ENCODE results near the gene EGFR.

EGFR gene

DNA sequence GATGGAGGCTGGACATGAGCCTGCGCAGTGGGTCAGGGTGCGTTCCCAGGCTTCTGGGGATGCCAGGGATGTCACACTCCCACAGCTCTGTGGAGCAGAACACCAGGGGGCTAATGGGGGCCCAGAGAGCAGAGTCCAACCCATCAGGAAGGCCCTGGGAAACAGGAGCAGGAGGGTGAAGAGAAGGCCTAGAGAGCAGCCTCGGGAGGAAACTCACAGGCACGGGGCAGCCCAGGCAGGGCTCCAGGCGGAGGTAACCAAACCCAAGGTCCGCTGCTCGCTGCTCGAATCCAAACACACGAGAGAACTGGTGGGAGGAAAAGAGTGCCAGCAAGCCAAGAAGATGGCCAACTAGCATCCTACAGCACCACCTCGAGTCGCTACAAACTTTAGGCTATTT is 215.6 kb downstream of the EGFR start:
- Histone ChIP-seq H3K79me2 (ENCODE audit: insufficient read depth, low read depth) (no peaks in the 10 kb centered on the region), H3K27me3 (ENCODE audit: insufficient read depth, low read depth) (no peaks in the 10 kb centered on the region), H3K4me1 (ENCODE audit: low read depth, poor library complexity, severe bottlenecking) (no peaks in the 10 kb centered on the region), H3K4me3 (IDR thresholded peaks at IDR 0.05; ENCODE audit: insufficient read depth, low read depth, low read length) (no peak overlapping the region), H3K4me2 (no peak overlapping the region), H4K20me1 (ENCODE audit: insufficient read depth) (no peaks in the 10 kb centered on the region), H3K36me3 (ENCODE audit: insufficient read depth) (no peaks in the 10 kb centered on the region), H2AFZ (ENCODE audit: low read depth) (no peak overlapping the region), H3K9ac (no peak overlapping the region), H3K27ac (no peak overlapping the region)
- no peak for TF ChIP-seq CTCF (conservative IDR thresholded peaks at IDR 0.05; ENCODE audit: low read depth, low read length)

GRCh38 chr7:55235115-55235514 is 216.3 kb downstream of the EGFR start:
- no peaks in the 10 kb centered on the region for H3K79me2 ChIP-seq (ENCODE audit: insufficient read depth, low read depth)
- no peak overlapping the region for H2AFZ ChIP-seq (ENCODE audit: low read depth)
- H3K27me3 ChIP-seq (ENCODE audit: insufficient read depth, low read depth), result no peaks in the 10 kb centered on the region
- no peak overlapping the region for H3K4me2 ChIP-seq
- H3K27ac ChIP-seq, result no peak overlapping the region
- no peak for TF ChIP-seq CTCF (conservative IDR thresholded peaks at IDR 0.05; ENCODE audit: low read depth, low read length)
- H3K9ac ChIP-seq, result no peak overlapping the region
- no peaks in the 10 kb centered on the region for H3K36me3 ChIP-seq (ENCODE audit: insufficient read depth)
- no peaks in the 10 kb centered on the region for H4K20me1 ChIP-seq (ENCODE audit: insufficient read depth)
- H3K4me1 ChIP-seq (ENCODE audit: low read depth, poor library complexity, severe bottlenecking), result no peaks in the 10 kb centered on the region
- no peak overlapping the region for H3K4me3 ChIP-seq (IDR thresholded peaks at IDR 0.05; ENCODE audit: insufficient read depth, low read depth, low read length)

DNA sequence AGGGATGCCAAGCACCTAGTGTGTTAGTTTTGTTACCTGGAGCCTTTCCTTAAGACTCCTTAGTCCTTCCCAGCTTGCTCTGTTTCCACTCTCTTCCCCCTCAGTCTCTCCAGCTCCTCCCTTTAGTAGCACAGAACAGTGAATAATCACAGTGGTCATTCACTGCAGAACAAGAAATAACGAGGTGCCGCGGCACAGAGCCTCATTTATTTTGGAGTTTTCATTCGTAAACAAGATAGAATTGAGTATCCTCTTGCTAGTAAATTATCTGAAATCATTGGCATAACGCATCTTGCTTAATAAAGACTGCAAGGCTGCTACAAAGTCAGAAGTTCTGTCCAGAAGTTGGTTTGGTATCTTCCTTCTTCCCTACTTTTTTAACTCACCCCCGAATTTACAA is 217.0 kb downstream of the EGFR start:
- no peaks in the 10 kb centered on the region for H3K27me3 ChIP-seq (ENCODE audit: insufficient read depth, low read depth)
- H3K4me3 ChIP-seq (IDR thresholded peaks at IDR 0.05; ENCODE audit: insufficient read depth, low read depth, low read length), result no peak overlapping the region
- no peak overlapping the region for H2AFZ ChIP-seq (ENCODE audit: low read depth)
- H3K36me3 ChIP-seq (ENCODE audit: insufficient read depth), result no peaks in the 10 kb centered on the region
- H3K27ac ChIP-seq, result no peak overlapping the region
- H3K79me2 ChIP-seq (ENCODE audit: insufficient read depth, low read depth), result no peaks in the 10 kb centered on the region
- TF ChIP-seq CTCF (conservative IDR thresholded peaks at IDR 0.05; ENCODE audit: low read depth, low read length), result no peak
- H3K9ac ChIP-seq, result no peak overlapping the region
- no peak overlapping the region for H3K4me2 ChIP-seq
- H3K4me1 ChIP-seq (ENCODE audit: low read depth, poor library complexity, severe bottlenecking), result no peaks in the 10 kb centered on the region
- no peaks in the 10 kb centered on the region for H4K20me1 ChIP-seq (ENCODE audit: insufficient read depth)

GRCh38 chr7:55236476-55236875 is 217.7 kb downstream of the EGFR start:
- Histone ChIP-seq H3K4me2 (no peak overlapping the region), H3K36me3 (ENCODE audit: insufficient read depth) (no peaks in the 10 kb centered on the region), H3K9ac (no peak overlapping the region), H2AFZ (ENCODE audit: low read depth) (no peak overlapping the region), H3K27ac (no peak overlapping the region), H3K27me3 (ENCODE audit: insufficient read depth, low read depth) (no peaks in the 10 kb centered on the region), H4K20me1 (ENCODE audit: insufficient read depth) (no peaks in the 10 kb centered on the region), H3K4me1 (ENCODE audit: low read depth, poor library complexity, severe bottlenecking) (no peaks in the 10 kb centered on the region), H3K79me2 (ENCODE audit: insufficient read depth, low read depth) (no peaks in the 10 kb centered on the region), H3K4me3 (IDR thresholded peaks at IDR 0.05; ENCODE audit: insufficient read depth, low read depth, low read length) (no peak overlapping the region)
- no peak for TF ChIP-seq CTCF (conservative IDR thresholded peaks at IDR 0.05; ENCODE audit: low read depth, low read length)

Data from KMS-11 (cell line).